GM23338 (cell line): Measurements from ENCODE around the gene PHTF1. TPM values are rescaled to one million over a fixed set of nuclear protein-coding genes. Genes with fewer than 3 reads are reported as not detected.

Experiments used
- ATAC-seq: fragments of 200-7000 bp; cut with Tn5 transposase; 3 replicates; pipeline ENCODE4 v1.9.1; 2020
- DNase-seq: peaks from one replicate; pipeline ENCODE4 v3.0.0-alpha.2; 2015; ENCODE audit warnings: low spot score
- H2AFZ ChIP-seq: fragments of 200-600 bp; sonication (generic); 2 replicates; pipeline ENCODE4 v1.8.0; 2016; ENCODE audit warnings: antibody characterized with exemption, mild to moderate bottlenecking, moderate library complexity
- H3F3A ChIP-seq: fragments of 200-600 bp; sonication (generic); replicated peaks from 2 replicates; pipeline ENCODE4 v1.8.0; 2017; ENCODE audit warnings: antibody characterized with exemption, mixed run types, low read depth
- H3K27ac ChIP-seq: fragments of 200-600 bp; sonication (generic); 2 replicates; pipeline ENCODE4 v1.6.1; 2016; ENCODE audit warnings: low read depth
- H3K27me3 ChIP-seq: fragments of 200-600 bp; sonication (generic); 2 replicates; pipeline ENCODE4 v1.8.0; 2016; ENCODE audit warnings: mild to moderate bottlenecking, mixed run types, moderate library complexity; ENCODE audit not compliant: insufficient read depth
- H3K36me3 ChIP-seq: fragments of 200-600 bp; sonication (generic); 2 replicates; pipeline ENCODE4 v1.8.0; 2016; ENCODE audit warnings: mild to moderate bottlenecking; ENCODE audit not compliant: insufficient read depth
- H3K4me1 ChIP-seq: fragments of 200-600 bp; sonication (generic); 2 replicates; pipeline ENCODE4 v1.8.0; 2016; ENCODE audit warnings: mild to moderate bottlenecking, moderate library complexity; ENCODE audit not compliant: insufficient read depth
- H3K4me2 ChIP-seq: fragments of 200-600 bp; sonication (generic); 2 replicates; pipeline ENCODE4 v1.7.1; 2017; ENCODE audit warnings: mixed run types
- H3K4me3 ChIP-seq: fragments of 200-600 bp; sonication (generic); 2 replicates; pipeline ENCODE4 v1.6.1; 2016; ENCODE audit warnings: mixed run types
- H3K79me2 ChIP-seq: fragments of 200-600 bp; sonication (generic); replicated peaks from 2 replicates; pipeline ENCODE4 v1.8.0; 2017; ENCODE audit warnings: mild to moderate bottlenecking; ENCODE audit not compliant: insufficient read depth
- H3K9me2 ChIP-seq: fragments of 200-600 bp; sonication (generic); 2 replicates; pipeline ENCODE4 v1.8.0; 2017; ENCODE audit not compliant: insufficient read depth
- H4K20me1 ChIP-seq: fragments of 200-600 bp; sonication (generic); replicated peaks from 2 replicates; pipeline ENCODE4 v1.8.0; 2017; ENCODE audit warnings: mild to moderate bottlenecking; ENCODE audit not compliant: insufficient read depth
- H3K27ac Mint-ChIP-seq: 2 replicates; pipeline ENCODE4 v1.8.0; 2020; ENCODE audit warnings: inconsistent platforms, mild to moderate bottlenecking, moderate library complexity, mixed read lengths
- H3K27me3 Mint-ChIP-seq: 3 replicates; pipeline ENCODE4 v1.8.0; 2022; ENCODE audit warnings: low read depth, mild to moderate bottlenecking, moderate library complexity, mixed read lengths, inconsistent platforms; ENCODE audit not compliant: insufficient read depth, poor library complexity
- H3K36me3 Mint-ChIP-seq: 3 replicates; pipeline ENCODE4 v1.8.0; 2021; ENCODE audit warnings: low read depth, mild to moderate bottlenecking, inconsistent platforms, moderate library complexity, mixed read lengths
- H3K4me1 Mint-ChIP-seq: 3 replicates; pipeline ENCODE4 v1.8.0; 2020; ENCODE audit warnings: mild to moderate bottlenecking, inconsistent platforms, mixed read lengths
- H3K4me3 Mint-ChIP-seq: 3 replicates; pipeline ENCODE4 v1.8.0; 2021; ENCODE audit warnings: moderate library complexity, mild to moderate bottlenecking, inconsistent platforms, mixed read lengths
- H3K9me3 Mint-ChIP-seq: 3 replicates; pipeline ENCODE4 v1.8.0; 2020; ENCODE audit warnings: moderate library complexity, mild to moderate bottlenecking, inconsistent platforms, mixed read lengths
- CREB1 ChIP-seq: fragments of 250-450 bp; sonication (Bioruptor Pico); IDR thresholded peaks from 2 replicates; pipeline ENCODE4 v1.5.0; 2020; ENCODE audit warnings: low read depth, mild to moderate bottlenecking, moderate library complexity
- CTCF ChIP-seq, 2 experiments: fragments of 200-600 bp in 1 of 2; sonication (generic) in 1 of 2; conservative IDR thresholded peaks; 2 replicates each; pipeline versions ENCODE4 v1.5.1 to v1.6.1; 2016 to 2017; ENCODE audit warnings: antibody characterized with exemption in 2 of 2, low read depth in 2 of 2, mild to moderate bottlenecking in 2 of 2, moderate library complexity in 1 of 2
- ETS1 ChIP-seq: IDR thresholded peaks from 2 replicates; pipeline ENCODE4 v1.6.1; 2016; ENCODE audit warnings: antibody characterized with exemption
- EZH2 ChIP-seq: fragments of 200-600 bp; sonication (generic); IDR thresholded peaks from one replicate; pipeline ENCODE4 v1.8.0; 2017; ENCODE audit warnings: antibody characterized with exemption, mild to moderate bottlenecking, low read depth; ENCODE audit not compliant: unreplicated experiment
- EZH2phosphoT487 ChIP-seq: fragments of 200-600 bp; sonication (generic); IDR thresholded peaks from one replicate; pipeline ENCODE4 v1.8.1; 2018; ENCODE audit warnings: antibody characterized with exemption; ENCODE audit not compliant: unreplicated experiment
- JUNB ChIP-seq: IDR thresholded peaks from one replicate; pipeline ENCODE4 v1.6.1; 2016; ENCODE audit warnings: antibody characterized with exemption; ENCODE audit not compliant: unreplicated experiment
- NANOG ChIP-seq: IDR thresholded peaks from 2 replicates; pipeline ENCODE4 v1.6.1; 2016; ENCODE audit warnings: antibody characterized with exemption, borderline replicate concordance
- POLR2AphosphoS5 ChIP-seq: IDR thresholded peaks from 2 replicates; pipeline ENCODE4 v1.6.1; 2016; ENCODE audit warnings: antibody characterized with exemption, low read depth
- REST ChIP-seq: IDR thresholded peaks from one replicate; pipeline ENCODE4 v1.6.1; 2018; ENCODE audit warnings: antibody characterized with exemption; ENCODE audit not compliant: unreplicated experiment
- STAT1 ChIP-seq: IDR thresholded peaks from one replicate; pipeline ENCODE4 v1.6.1; 2016; ENCODE audit warnings: antibody characterized with exemption; ENCODE audit not compliant: unreplicated experiment
- ZNF114 ChIP-seq: fragments of 250-450 bp; sonication (Bioruptor Pico); IDR thresholded peaks from 2 replicates; pipeline ENCODE4 v1.5.0; 2020; ENCODE audit warnings: mild to moderate bottlenecking, moderate library complexity
- ZNF331 ChIP-seq: fragments of 250-450 bp; sonication (Bioruptor Pico); IDR thresholded peaks from 2 replicates; pipeline ENCODE4 v1.5.0; 2020; ENCODE audit warnings: low read depth, mild to moderate bottlenecking, moderate library complexity
- ZNF462 ChIP-seq: fragments of 250-450 bp; sonication (Bioruptor Pico); IDR thresholded peaks from 2 replicates; pipeline ENCODE4 v1.5.0; 2020; ENCODE audit warnings: mild to moderate bottlenecking, moderate library complexity
- polyA plus RNA-seq: library from polyadenylated mRNA; unstranded; fragments of >200 nt; fragmentation: Nextera tagmentation; extraction: Ambion mirVana; gene quantifications from 2 replicates; pipeline ENCODE4 v1.2.1, GENCODE V29; 2016
- total RNA-seq: library from RNA; depleted of rRNA; stranded (reverse); fragments of >200 nt; shearing (Covaris generic); gene quantifications from 2 replicates; pipeline ENCODE4 v1.2.3, GENCODE V29; 2014

The PHTF1 gene
- total and polyA plus RNA-seq, 2 experiments from 2014 or later: 19.1 to 21.6 TPM

- Histone ChIP-seq H3K9me2 (no peaks in the 10 kb centered on the region), H3K4me3 (no peak overlapping the region), H3K4me1 (no peaks in the 10 kb centered on the region), H3K27me3 (no peaks in the 10 kb centered on the region), H3K36me3 (no peaks in the 10 kb centered on the region), H3K27ac (no peak overlapping the region), H4K20me1 (no peaks in the 10 kb centered on the region), H3K4me2 (no peak overlapping the region), H3K79me2 (no peaks in the 10 kb centered on the region), H3F3A (no peaks in the 10 kb centered on the region), H2AFZ (no peak overlapping the region)
- Mint-ChIP-seq H3K4me3 (no peak overlapping the region), H3K27ac (no peak overlapping the region), H3K4me1 (no peaks in the 10 kb centered on the region), H3K27me3 (no peaks in the 10 kb centered on the region), H3K9me3 (no peaks in the 10 kb centered on the region), H3K36me3 (no peaks in the 10 kb centered on the region)
- TF ChIP-seq CREB1 (CRISPR knock-in tag) (no peak), ZNF114 (no peak), ZNF331 (CRISPR knock-in tag) (no peak), ZNF462 (CRISPR knock-in tag) (no peak), JUNB (no peak), NANOG (no peak), CTCF (conservative IDR thresholded peaks at IDR 0.05; ENCODE audit: low read depth in 2 of 2) (no peak), EZH2 (no peak), ETS1 (no peak), POLR2AphosphoS5 (no peak), STAT1 (no peak), REST (no peak), EZH2phosphoT487 (no peak)
- ATAC-seq (no peak), DNase-seq (no peak)
These were observed 88.6 kb downstream of the PHTF1 start for GRCh38 chr1:113670650-113671049.
